K562 (cell line): ENCODE measurements around the gene MEIS1. TPM values are rescaled to one million over a fixed set of nuclear protein-coding genes. Genes with fewer than 3 reads are reported as not detected.

ENCODE experiments used
- ATAC-seq: fragments of 200-7000 bp; cut with Tn5 transposase; 3 replicates; pipeline ENCODE4 v1.9.1; 2020; ENCODE audit warnings: moderate library complexity
- BruUV-seq: library from RNA; stranded (reverse); fragments of 400-500 nt; replicated peaks from 2 replicates; lab custom pipeline; 2021; lab: Mats Ljungman, UMichigan
- CTCF ChIA-PET: fragments of 300-600 bp; formaldehyde crosslinking; extraction: SDS; loops from one replicate; lab custom pipeline; 2021; ENCODE audit warnings: low intra/inter-chr PET ratio; lab: Yijun Ruan, JAX
- POLR2A ChIA-PET: fragments of 300-600, 350-650 bp; sonication (Branson Sonifier 250); formaldehyde crosslinking; extraction: SDS; loops from one replicate; lab custom pipeline; 2021; ENCODE audit warnings: antibody characterized with exemption, inconsistent platforms; lab: Yijun Ruan, JAX
- DNase-seq, 4 experiments: peaks; one replicate each; pipeline versions ENCODE4 v3.0.0 to v3.0.0-alpha.2; 2011 to 2018; ENCODE audit warnings: low spot score in 3 of 4, mixed read lengths in 3 of 4; ENCODE audit errors: extremely low read depth in 1 of 4
- FAIRE-seq: peaks from 2 replicates; lab custom pipeline; 2011; peaks lifted over from hg19 to GRCh38; lab: Jason Lieb, UNC
- H2AFZ ChIP-seq: 2 replicates; pipeline ENCODE4 v1.6.0; 2011; ENCODE audit warnings: low read depth, low read length, control low read depth, inconsistent platforms
- H3K27ac ChIP-seq: fragments of 200-600 bp; 3 replicates; pipeline ENCODE4 v1.8.0; 2011; ENCODE audit warnings: low read depth, mild to moderate bottlenecking, control low read depth, inconsistent platforms, low read length, moderate library complexity, mixed read lengths; ENCODE audit errors: extremely low read depth
- H3K27me3 ChIP-seq, 2 experiments: fragments of 300-600 bp in 1 of 2; 2 replicates in 1 of 2; 3 replicates in 1 of 2; pipeline versions ENCODE4 v1.6.0 to v1.8.0; 2011; ENCODE audit warnings: inconsistent platforms in 2 of 2, low read length in 2 of 2, mild to moderate bottlenecking in 1 of 2, mixed read lengths in 1 of 2, moderate library complexity in 1 of 2; ENCODE audit not compliant: control insufficient read depth in 2 of 2, insufficient read depth in 2 of 2
- H3K36me3 ChIP-seq: fragments of 300-600 bp; 3 replicates; pipeline ENCODE4 v1.8.0; 2011; ENCODE audit warnings: mild to moderate bottlenecking, low read length, inconsistent platforms; ENCODE audit not compliant: control insufficient read depth, insufficient read depth
- H3K4me1 ChIP-seq, 2 experiments: fragments of 200-600 bp in 1 of 2; replicated peaks in 1 of 2; 2 replicates in 1 of 2; 3 replicates in 1 of 2; pipeline versions ENCODE4 v1.5.1 to v1.8.0; 2011; ENCODE audit warnings: inconsistent platforms in 2 of 2, low read length in 2 of 2, mild to moderate bottlenecking in 1 of 2, mixed read lengths in 1 of 2, moderate library complexity in 1 of 2; ENCODE audit not compliant: control insufficient read depth in 2 of 2, insufficient read depth in 2 of 2
- H3K4me2 ChIP-seq: 2 replicates; pipeline ENCODE4 v1.6.1; 2011; ENCODE audit warnings: low read length, control low read depth, inconsistent platforms, mixed read lengths; ENCODE audit not compliant: insufficient read depth
- H3K4me3 ChIP-seq: fragments of 200-600 bp; sonication (generic), shearing (Covaris generic); 2 replicates; pipeline ENCODE4 v1.5.1; 2016; ENCODE audit warnings: control low read depth, inconsistent platforms
- H3K79me2 ChIP-seq: fragments of 200-600 bp; 3 replicates; pipeline ENCODE4 v1.8.0; 2011; ENCODE audit warnings: low read length, inconsistent platforms; ENCODE audit not compliant: control insufficient read depth, insufficient read depth
- H3K9ac ChIP-seq, 2 experiments: 2 replicates each; pipeline versions ENCODE4 v1.6.0 to v1.6.1; 2011; ENCODE audit warnings: low read depth in 2 of 2, low read length in 2 of 2, control low read depth in 1 of 2, inconsistent platforms in 1 of 2, mild to moderate bottlenecking in 1 of 2, mixed read lengths in 1 of 2; ENCODE audit not compliant: insufficient read depth in 1 of 2
- H3K9me1 ChIP-seq: one replicate; pipeline ENCODE4 v1.6.0; 2011; ENCODE audit warnings: inconsistent platforms, mild to moderate bottlenecking, low read length, moderate library complexity; ENCODE audit not compliant: control insufficient read depth, insufficient read depth
- H3K9me3 ChIP-seq: replicated peaks from 2 replicates; pipeline ENCODE4 v1.5.1; 2011; ENCODE audit warnings: low read depth, low read length, inconsistent platforms; ENCODE audit not compliant: control insufficient read depth, insufficient read depth
- H4K20me1 ChIP-seq: replicated peaks from 2 replicates; pipeline ENCODE4 v1.6.1; 2011; ENCODE audit warnings: low read length, inconsistent platforms, mixed read lengths; ENCODE audit not compliant: control insufficient read depth, insufficient read depth
- BHLHE40 ChIP-seq: IDR thresholded peaks from 2 replicates; pipeline ENCODE4 v1.6.1; 2011; ENCODE audit warnings: low read length, improper control_type of control experiment
- CHD2 ChIP-seq: IDR thresholded peaks from 2 replicates; pipeline ENCODE4 v1.6.1; 2011; ENCODE audit warnings: low read depth, low read length
- CREB5 ChIP-seq: fragments of 250-450 bp; sonication (Bioruptor Pico); IDR thresholded peaks from 2 replicates; pipeline ENCODE4 v1.5.0; 2020; ENCODE audit warnings: mild to moderate bottlenecking
- DLX4 ChIP-seq: fragments of 250-450 bp; sonication (Bioruptor Pico); IDR thresholded peaks from 2 replicates; pipeline ENCODE4 v1.6.1; 2021; ENCODE audit warnings: mild to moderate bottlenecking
- ETV5 ChIP-seq: sonication (generic); formaldehyde crosslinking; IDR thresholded peaks from 2 replicates; pipeline ENCODE4 v1.4.0; 2020; ENCODE audit warnings: low read depth, mild to moderate bottlenecking, missing genetic modification reagents
- RBM17 ChIP-seq: fragments of 200-400 bp; formaldehyde crosslinking; IDR thresholded peaks from 2 replicates; pipeline ENCODE4 v1.6.1; 2017; ENCODE audit warnings: low read depth, mild to moderate bottlenecking, low read length, borderline replicate concordance
- RNF219 ChIP-seq: fragments of 250-450 bp; sonication (Bioruptor Pico); IDR thresholded peaks from 2 replicates; pipeline ENCODE4 v1.5.0; 2022; ENCODE audit warnings: mild to moderate bottlenecking
- SAFB2 ChIP-seq: fragments of 200-400 bp; formaldehyde crosslinking; IDR thresholded peaks from 2 replicates; pipeline ENCODE4 v1.6.1; 2018; ENCODE audit warnings: borderline replicate concordance, low read length, low read depth, moderate library complexity; ENCODE audit not compliant: severe bottlenecking
- TRIM24 ChIP-seq, 2 experiments: fragments of 450-650 bp; IDR thresholded peaks; 2 replicates each; pipeline ENCODE4 v1.6.1; 2016
- ZBTB5 ChIP-seq: fragments of 450-650 bp; IDR thresholded peaks from 2 replicates; pipeline ENCODE4 v1.6.1; 2017; ENCODE audit warnings: antibody characterized with exemption
- ZNF277 ChIP-seq: fragments of 250-450 bp; sonication (Bioruptor Pico); IDR thresholded peaks from 2 replicates; pipeline ENCODE4 v1.8.0; 2022; ENCODE audit warnings: inconsistent platforms, mild to moderate bottlenecking, moderate library complexity, borderline replicate concordance
- ZNF707 ChIP-seq: fragments of 250-450 bp; sonication (Bioruptor Pico); conservative IDR thresholded peaks from 2 replicates; pipeline ENCODE4 v1.8.0; 2022; ENCODE audit warnings: inconsistent platforms, mild to moderate bottlenecking, moderate library complexity
- WGBS: fragments of 100-300 bp; shearing (Covaris generic); methylation state at CpG from one replicate; pipeline ENCODE4 v1.1.6; 2016; ENCODE audit warnings: low coverage, mixed read lengths; ENCODE audit not compliant: insufficient coverage; ENCODE audit errors: missing lambda C conversion rate; 5-methylcytosine and 5-hydroxymethylcytosine counted together
- in situ Hi-C: fragments of 300-500 bp; cut with MboI; formaldehyde crosslinking; loops from 4 replicates; pipeline ENCODE4 v1.15.0; 2018; ENCODE audit warnings: inconsistent platforms, mixed read lengths
- intact Hi-C: fragments of 100-400 bp; cut with micrococcal nuclease; formaldehyde crosslinking; loops from 2 replicates; pipeline ENCODE4 v1.14.2; 2022
- polyA plus RNA-seq, 8 experiments: library from polyadenylated mRNA; depleted of rRNA in 4 of 8; stranded (reverse) in 5 of 8; unstranded in 3 of 8; fragments of >200 nt; fragmentation: Nextera tagmentation in 2 of 8; fragmentation: Illumina TruSeq in 1 of 8; extraction: Ambion mirVana in 2 of 8; extraction: Trizol in 1 of 8; gene quantifications; 2 replicates each; pipeline versions ENCODE4 v1.2.1 to v1.2.3, GENCODE V29; 2011 to 2014; ENCODE audit warnings: inconsistent platforms in 1 of 8, missing spikeins in 1 of 8
- total RNA-seq, 7 experiments: library from RNA; depleted of rRNA in 6 of 7; stranded (reverse); fragments of >200 nt in 6 of 7; fragmentation: Illumina TruSeq in 2 of 7; extraction: Trizol in 2 of 7; gene quantifications; 2 replicates each; pipeline versions ENCODE4 v1.2.1 to v1.2.3, GENCODE V29; 2011 to 2021; ENCODE audit warnings: low replicate concordance in 1 of 7

Gene MEIS1
- total and polyA plus RNA-seq, 9 of the 15 experiments (the other 6 are each of a cell fraction or from before 2014, with no cell fraction given), result 2.3 to 9.0 (median 5.9) TPM

GRCh38 chr2:66435549-66435875 is 587 bp downstream of the MEIS1 start (continued):
- TF ChIP-seq SAFB2, result no peak
- TF ChIP-seq, all 486 proteins: peak for 4

GRCh38 chr2:66435963-66436362 is 1.0 kb downstream of the MEIS1 start:
- peak overlapping the region; percentile 50 for H3K4me3 ChIP-seq
- peak overlapping the region; percentile 37; the same call in 2 of the 3 replicates for H3K27ac ChIP-seq
- ATAC-seq (no peak), FAIRE-seq (no peak), DNase-seq (no peak)
- peaks cover 14% of the 10 kb centered on the region; the same call in 2 of the 3 replicates for H3K36me3 ChIP-seq
- 0% methylated on average over 2 of the region's 2 CpGs for WGBS
- intact Hi-C loops, result loop anchor here (2.0 to 10.0 kb wide), 3 partner anchors 46 to 1039 kb away; no protein-coding TSS in a partner anchor
- peak overlapping the region in 1 of 2 experiments; percentile 70; a peak in 2 of 4 replicates for H3K9ac ChIP-seq
- no peaks in the 10 kb centered on the region for H3K9me3 ChIP-seq
- H4K20me1 ChIP-seq, result no peaks in the 10 kb centered on the region
- peaks cover 16% of the 10 kb centered on the region; the same call in 2 of the 3 replicates for H3K79me2 ChIP-seq
- no peaks in the 10 kb centered on the region for H3K9me1 ChIP-seq
- peaks cover 0 to 28% of the 10 kb centered on the region in 2 experiments; a peak in 3 of 5 replicates for H3K4me1 ChIP-seq
- no TSS peak for BruUV-seq
- in situ Hi-C loops, result no loop called here
- H3K4me2 ChIP-seq, result peak overlapping the region; percentile 82
- H3K27me3 ChIP-seq, result no peaks in the 10 kb centered on the region
- ChIA-PET POLR2A (interaction anchor here (0.6 to 0.8 kb wide), 2 partner anchors 715 to 962 kb away, joined by 3 read pairs; no protein-coding TSS in a partner anchor), CTCF (no interaction called here)
- H2AFZ ChIP-seq, result peak overlapping the region; percentile 96
- TF ChIP-seq DLX4, result no peak
- no peak for TF ChIP-seq ETV5 (CRISPR knock-in tag)
- TF ChIP-seq ZNF277, result no peak
- no peak for TF ChIP-seq ZNF707 (CRISPR knock-in tag)
- TF ChIP-seq BHLHE40, result no peak
- no peak for TF ChIP-seq RNF219
- TF ChIP-seq ZBTB5, result no peak
- TF ChIP-seq CREB5 (CRISPR knock-in tag), result no peak
- no peak for TF ChIP-seq TRIM24 (IDR thresholded peaks at IDR 0.05)
- TF ChIP-seq RBM17, result no peak
- no peak for TF ChIP-seq CHD2
